Neural cell (in vitro differentiated cells): ENCODE measurements around the gene MAP3K13. TPM values are rescaled to one million over a fixed set of nuclear protein-coding genes. Genes with fewer than 3 reads are reported as not detected.

Source experiments
- H2AFZ ChIP-seq: fragments of 200-600, 300-800 bp; sonication (generic), shearing (Covaris generic); 2 replicates; pipeline ENCODE4 v1.6.0; 2014; ENCODE audit warnings: low read depth, mild to moderate bottlenecking, antibody characterized with exemption, low read length, moderate library complexity
- H3F3A ChIP-seq: fragments of 200-600 bp; shearing (Covaris generic); 2 replicates; pipeline ENCODE4 v1.6.1; 2016; ENCODE audit warnings: mild to moderate bottlenecking, moderate library complexity, mixed read lengths, antibody characterized with exemption, low read length; ENCODE audit not compliant: insufficient read depth, poor library complexity, severe bottlenecking
- H3K27ac ChIP-seq: fragments of 200-600, 300-800 bp; sonication (generic), shearing (Covaris generic); 2 replicates; pipeline ENCODE4 v1.5.1; 2014; ENCODE audit warnings: mild to moderate bottlenecking, low read length, moderate library complexity
- H3K27me3 ChIP-seq: fragments of 300-800, 200-600 bp; sonication (generic), shearing (Covaris generic); 2 replicates; pipeline ENCODE4 v1.6.0; 2014; ENCODE audit warnings: mild to moderate bottlenecking, low read depth, low read length, moderate library complexity; ENCODE audit not compliant: insufficient read depth
- H3K36me3 ChIP-seq: fragments of 300-800, 200-600 bp; sonication (generic), shearing (Covaris generic); 2 replicates; pipeline ENCODE4 v1.5.1; 2014; ENCODE audit warnings: mild to moderate bottlenecking, antibody characterized with exemption, low read length, moderate library complexity; ENCODE audit not compliant: insufficient read depth
- H3K4me2 ChIP-seq: fragments of 300-800, 200-600 bp; sonication (generic), shearing (Covaris generic); 2 replicates; pipeline ENCODE4 v1.6.0; 2014; ENCODE audit warnings: mild to moderate bottlenecking, low read length
- H3K4me3 ChIP-seq: fragments of 300-800, 200-600 bp; sonication (generic), shearing (Covaris generic); 2 replicates; pipeline ENCODE4 v1.5.1; 2014; ENCODE audit warnings: mild to moderate bottlenecking, low read length, moderate library complexity
- H3K79me2 ChIP-seq: fragments of 200-600 bp; shearing (Covaris generic); replicated peaks from 2 replicates; pipeline ENCODE4 v1.6.0; 2014; ENCODE audit warnings: mild to moderate bottlenecking, low read length, moderate library complexity; ENCODE audit not compliant: insufficient read depth
- H3K9ac ChIP-seq: fragments of 300-800, 200-600 bp; sonication (generic), shearing (Covaris generic); 2 replicates; pipeline ENCODE4 v1.6.1; 2016; ENCODE audit warnings: mild to moderate bottlenecking, low read length, mixed read lengths
- H3K9me2 ChIP-seq: fragments of 200-600 bp; shearing (Covaris generic); 2 replicates; pipeline ENCODE4 v1.6.1; 2016; ENCODE audit warnings: mild to moderate bottlenecking, low read length, mixed read lengths; ENCODE audit not compliant: insufficient read depth
- H3K9me3 ChIP-seq: fragments of 200-600, 300-800 bp; sonication (generic), shearing (Covaris generic); 2 replicates; pipeline ENCODE4 v1.6.1; 2016; ENCODE audit warnings: mild to moderate bottlenecking, mixed run types, low read length, moderate library complexity, mixed read lengths
- H4K20me1 ChIP-seq: fragments of 200-600 bp; shearing (Covaris generic); 2 replicates; pipeline ENCODE4 v1.6.1; 2016; ENCODE audit warnings: mild to moderate bottlenecking, mixed run types; ENCODE audit not compliant: insufficient read depth
- EP300 ChIP-seq: fragments of 450-650 bp; conservative IDR thresholded peaks from 2 replicates; pipeline ENCODE4 v1.6.1; 2014; ENCODE audit warnings: antibody characterized with exemption, mild to moderate bottlenecking, moderate library complexity; ENCODE audit not compliant: poor library complexity, severe bottlenecking
- EZH2 ChIP-seq: fragments of 200-600, 300-800 bp; shearing (Covaris generic), sonication (generic); IDR thresholded peaks from 2 replicates; pipeline ENCODE4 v1.6.1; 2014; ENCODE audit warnings: antibody characterized with exemption, low read length, borderline replicate concordance, mild to moderate bottlenecking; ENCODE audit not compliant: insufficient read depth, poor library complexity, severe bottlenecking
- MXI1 ChIP-seq: fragments of 450-650 bp; conservative IDR thresholded peaks from 2 replicates; pipeline ENCODE4 v1.6.1; 2014; ENCODE audit warnings: antibody characterized with exemption, mild to moderate bottlenecking; ENCODE audit not compliant: poor library complexity, severe bottlenecking
- POLR2AphosphoS5 ChIP-seq: IDR thresholded peaks from 2 replicates; pipeline ENCODE4 v1.6.1; 2012
- RAD21 ChIP-seq: fragments of 450-650 bp; conservative IDR thresholded peaks from 2 replicates; pipeline ENCODE4 v1.6.1; 2014; ENCODE audit warnings: antibody characterized with exemption, mild to moderate bottlenecking, moderate library complexity
- REST ChIP-seq: IDR thresholded peaks from 2 replicates; pipeline ENCODE4 v1.6.1; 2012; ENCODE audit warnings: borderline replicate concordance
- SMC3 ChIP-seq: fragments of 450-650 bp; conservative IDR thresholded peaks from 2 replicates; pipeline ENCODE4 v1.6.1; 2014; ENCODE audit warnings: antibody characterized with exemption, mild to moderate bottlenecking, moderate library complexity; ENCODE audit not compliant: poor library complexity
- TAF1 ChIP-seq: IDR thresholded peaks from 2 replicates; pipeline ENCODE4 v1.6.1; 2012; ENCODE audit warnings: low read depth
- polyA plus RNA-seq: library from polyadenylated mRNA; depleted of rRNA; stranded (reverse); fragments of >200 nt; gene quantifications from 2 replicates; pipeline ENCODE4 v1.2.3, GENCODE V29; 2014
- TF ChIP-seq, protein P1 (sequence below): fragments of 450-650 bp; IDR thresholded peaks from 2 replicates; pipeline ENCODE4 v1.5.1; 2014; ENCODE audit warnings: antibody characterized with exemption, mild to moderate bottlenecking, moderate library complexity; ENCODE audit not compliant: poor library complexity, severe bottlenecking

MAP3K13 gene
- polyA plus RNA-seq, 1 donor from 2014 or later: 33.8 TPM

DNA sequence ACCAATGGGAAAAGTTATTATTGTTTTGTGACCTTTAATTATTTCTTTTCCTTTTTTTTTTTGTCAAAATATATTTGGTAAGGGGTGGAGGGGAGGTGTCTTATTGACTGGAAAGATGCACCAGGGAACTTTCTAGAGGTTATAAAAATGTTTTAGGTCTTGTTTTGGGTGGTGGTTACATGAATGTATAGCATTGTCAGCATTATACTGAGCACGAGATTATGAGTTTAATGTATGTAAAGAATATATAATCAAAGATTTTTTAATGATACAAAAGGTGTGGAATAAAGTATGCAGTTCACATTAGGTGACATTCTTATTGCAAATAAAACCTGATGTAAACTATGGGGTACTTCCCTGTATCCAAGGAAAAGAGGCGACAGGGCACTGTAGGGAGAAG is 23.0 kb upstream of the MAP3K13 start:
- H2AFZ ChIP-seq: no peak overlapping the region
- no peaks in the 10 kb centered on the region for H3K27me3 ChIP-seq
- no peak overlapping the region for H3K4me2 ChIP-seq
- no peaks in the 10 kb centered on the region for H3K36me3 ChIP-seq
- H3K27ac ChIP-seq: no peak overlapping the region
- no peaks in the 10 kb centered on the region for H3K79me2 ChIP-seq
- H3K4me3 ChIP-seq: no peak overlapping the region
- H3F3A ChIP-seq: no peaks in the 10 kb centered on the region
- H3K9me3 ChIP-seq: no peaks in the 10 kb centered on the region
- no peak overlapping the region for H3K9ac ChIP-seq
- no peaks in the 10 kb centered on the region for H3K9me2 ChIP-seq
- H4K20me1 ChIP-seq: no peaks in the 10 kb centered on the region
- TF ChIP-seq RAD21: no peak
- no peak for TF ChIP-seq MXI1
- TF ChIP-seq TAF1: no peak
- no peak for TF ChIP-seq EP300
- TF ChIP-seq POLR2AphosphoS5: no peak
- no peak for TF ChIP-seq REST
- TF ChIP-seq, protein P1, sequence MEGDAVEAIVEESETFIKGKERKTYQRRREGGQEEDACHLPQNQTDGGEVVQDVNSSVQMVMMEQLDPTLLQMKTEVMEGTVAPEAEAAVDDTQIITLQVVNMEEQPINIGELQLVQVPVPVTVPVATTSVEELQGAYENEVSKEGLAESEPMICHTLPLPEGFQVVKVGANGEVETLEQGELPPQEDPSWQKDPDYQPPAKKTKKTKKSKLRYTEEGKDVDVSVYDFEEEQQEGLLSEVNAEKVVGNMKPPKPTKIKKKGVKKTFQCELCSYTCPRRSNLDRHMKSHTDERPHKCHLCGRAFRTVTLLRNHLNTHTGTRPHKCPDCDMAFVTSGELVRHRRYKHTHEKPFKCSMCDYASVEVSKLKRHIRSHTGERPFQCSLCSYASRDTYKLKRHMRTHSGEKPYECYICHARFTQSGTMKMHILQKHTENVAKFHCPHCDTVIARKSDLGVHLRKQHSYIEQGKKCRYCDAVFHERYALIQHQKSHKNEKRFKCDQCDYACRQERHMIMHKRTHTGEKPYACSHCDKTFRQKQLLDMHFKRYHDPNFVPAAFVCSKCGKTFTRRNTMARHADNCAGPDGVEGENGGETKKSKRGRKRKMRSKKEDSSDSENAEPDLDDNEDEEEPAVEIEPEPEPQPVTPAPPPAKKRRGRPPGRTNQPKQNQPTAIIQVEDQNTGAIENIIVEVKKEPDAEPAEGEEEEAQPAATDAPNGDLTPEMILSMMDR: no peak
- TF ChIP-seq SMC3: no peak
- TF ChIP-seq EZH2: no peak

GRCh38 chr3:185340751-185341150 is 22.2 kb upstream of the MAP3K13 start:
- Histone ChIP-seq H3K4me3 (no peak overlapping the region), H3K4me2 (no peak overlapping the region), H3K27me3 (no peaks in the 10 kb centered on the region), H3K9ac (no peak overlapping the region), H3K9me2 (no peaks in the 10 kb centered on the region), H3F3A (no peaks in the 10 kb centered on the region), H3K9me3 (peaks cover 4% of the 10 kb centered on the region), H2AFZ (no peak overlapping the region), H3K79me2 (no peaks in the 10 kb centered on the region), H3K27ac (no peak overlapping the region), H4K20me1 (no peaks in the 10 kb centered on the region), H3K36me3 (no peaks in the 10 kb centered on the region)
- TF ChIP-seq RAD21: no peak
- no peak for TF ChIP-seq POLR2AphosphoS5
- no peak for TF ChIP-seq TAF1
- no peak for TF ChIP-seq EP300
- no peak for TF ChIP-seq SMC3
- no peak for TF ChIP-seq MXI1
- no peak for TF ChIP-seq REST
- TF ChIP-seq EZH2: no peak
- TF ChIP-seq, protein P1: no peak
